NB4 (cell line): ENCODE results near the gene FSD1L.

Experiments
- DNase-seq: peaks from one replicate; pipeline ENCODE4 v3.0.0; 2010; ENCODE audit warnings: low read depth
- H3K4me3 ChIP-seq: one replicate; pipeline ENCODE4 v1.5.1; 2011; ENCODE audit warnings: mild to moderate bottlenecking, low read depth, low read length, moderate library complexity
- CTCF ChIP-seq: IDR thresholded peaks from one replicate; pipeline ENCODE4 v1.5.1; 2012; ENCODE audit warnings: low read depth, low read length
- MAX ChIP-seq: IDR thresholded peaks from 2 replicates; pipeline ENCODE4 v1.6.1; 2011; ENCODE audit warnings: low read depth, low read length
- MYC ChIP-seq: IDR thresholded peaks from 2 replicates; pipeline ENCODE4 v1.6.1; 2011; ENCODE audit warnings: low read depth, low read length
- POLR2A ChIP-seq: IDR thresholded peaks from 2 replicates; pipeline ENCODE4 v1.6.1; 2011; ENCODE audit warnings: mild to moderate bottlenecking; ENCODE audit not compliant: insufficient read length; ENCODE audit errors: extremely low read depth

Gene FSD1L

GRCh38 chr9:105444130-105444529 lies 3.7 kb upstream of the FSD1L start:
- TF ChIP-seq CTCF, result no peak
- TF ChIP-seq POLR2A, result no peak
- no peak for TF ChIP-seq MAX
- TF ChIP-seq MYC, result no peak
- peak; percentile 15 for DNase-seq
- H3K4me3 ChIP-seq, result no peak overlapping the region

- no peak overlapping the region for H3K4me3 ChIP-seq
- TF ChIP-seq CTCF (no peak), MYC (no peak), MAX (no peak), POLR2A (no peak)
- no peak for DNase-seq
Measured at GRCh38 chr9:105445203-105445881, 2.5 kb upstream of the FSD1L start.

GRCh38 chr9:105447386-105447813 lies 434 bp upstream of the FSD1L start:
- H3K4me3 ChIP-seq, result peak overlapping the region; percentile 49
- no peak for TF ChIP-seq POLR2A
- no peak for TF ChIP-seq MAX
- no peak for TF ChIP-seq CTCF
- no peak for TF ChIP-seq MYC
- DNase-seq, result no peak

GRCh38 chr9:105449081-105449480 lies 1.2 kb downstream of the FSD1L start:
- DNase-seq, result no peak
- peak overlapping the region; percentile 79 for H3K4me3 ChIP-seq
- TF ChIP-seq MAX (no peak), MYC (no peak), CTCF (no peak), POLR2A (no peak)

- no peak for TF ChIP-seq MYC
- no peak for TF ChIP-seq POLR2A
- TF ChIP-seq MAX, result no peak
- no peak for TF ChIP-seq CTCF
- no peak overlapping the region for H3K4me3 ChIP-seq
- no peak for DNase-seq
Measured at GRCh38 chr9:105452185-105452584, 4.4 kb downstream of the FSD1L start.

GRCh38 chr9:105455836-105456475 lies 8.1 kb downstream of the FSD1L start:
- DNase-seq, result no peak
- no peak overlapping the region for H3K4me3 ChIP-seq
- no peak for TF ChIP-seq MYC
- no peak for TF ChIP-seq MAX
- TF ChIP-seq CTCF, result no peak
